Measurements from ENCODE around the gene DLG1. TPM values are rescaled to one million over a fixed set of nuclear protein-coding genes. Genes with fewer than 3 reads are reported as not detected.

DLG1 gene
- polyA plus RNA-seq, 1 donor from 2014 or later: 43.9 TPM

DNA sequence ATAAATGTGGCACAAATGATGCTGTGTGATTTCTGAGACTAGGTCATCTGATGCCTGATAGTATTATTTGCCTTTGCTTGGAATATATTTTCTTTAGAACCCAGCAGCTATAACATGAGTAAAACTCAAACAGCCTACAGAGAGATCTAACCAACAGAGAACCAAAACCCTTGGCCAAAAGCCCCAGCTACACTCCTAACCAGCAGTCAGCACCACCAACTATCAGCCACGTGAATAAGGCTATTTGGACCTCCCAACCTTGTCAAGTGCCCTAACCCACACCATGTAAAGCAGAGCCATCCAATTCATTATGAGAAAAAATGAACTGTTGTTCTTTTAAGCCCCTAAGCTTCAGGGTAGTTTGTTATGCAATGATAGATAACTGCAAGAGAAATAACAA lies 154.2 kb downstream of the DLG1 start:
- no peaks in the 10 kb centered on the region for H3F3A ChIP-seq (ENCODE audit: insufficient read depth, low read length, poor library complexity, severe bottlenecking)
- no peaks in the 10 kb centered on the region for H4K20me1 ChIP-seq (ENCODE audit: insufficient read depth)
- H3K9ac ChIP-seq (ENCODE audit: low read length): no peak overlapping the region
- H3K4me3 ChIP-seq (ENCODE audit: low read length): no peak overlapping the region
- H3K27me3 ChIP-seq (ENCODE audit: insufficient read depth, low read depth, low read length): no peaks in the 10 kb centered on the region
- H3K9me2 ChIP-seq (ENCODE audit: insufficient read depth, low read length): no peaks in the 10 kb centered on the region
- no peaks in the 10 kb centered on the region for H3K36me3 ChIP-seq (ENCODE audit: insufficient read depth, low read length)
- H2AFZ ChIP-seq (ENCODE audit: low read depth, low read length): no peak overlapping the region
- no peak overlapping the region for H3K4me2 ChIP-seq (ENCODE audit: low read length)
- TF ChIP-seq, protein P1, sequence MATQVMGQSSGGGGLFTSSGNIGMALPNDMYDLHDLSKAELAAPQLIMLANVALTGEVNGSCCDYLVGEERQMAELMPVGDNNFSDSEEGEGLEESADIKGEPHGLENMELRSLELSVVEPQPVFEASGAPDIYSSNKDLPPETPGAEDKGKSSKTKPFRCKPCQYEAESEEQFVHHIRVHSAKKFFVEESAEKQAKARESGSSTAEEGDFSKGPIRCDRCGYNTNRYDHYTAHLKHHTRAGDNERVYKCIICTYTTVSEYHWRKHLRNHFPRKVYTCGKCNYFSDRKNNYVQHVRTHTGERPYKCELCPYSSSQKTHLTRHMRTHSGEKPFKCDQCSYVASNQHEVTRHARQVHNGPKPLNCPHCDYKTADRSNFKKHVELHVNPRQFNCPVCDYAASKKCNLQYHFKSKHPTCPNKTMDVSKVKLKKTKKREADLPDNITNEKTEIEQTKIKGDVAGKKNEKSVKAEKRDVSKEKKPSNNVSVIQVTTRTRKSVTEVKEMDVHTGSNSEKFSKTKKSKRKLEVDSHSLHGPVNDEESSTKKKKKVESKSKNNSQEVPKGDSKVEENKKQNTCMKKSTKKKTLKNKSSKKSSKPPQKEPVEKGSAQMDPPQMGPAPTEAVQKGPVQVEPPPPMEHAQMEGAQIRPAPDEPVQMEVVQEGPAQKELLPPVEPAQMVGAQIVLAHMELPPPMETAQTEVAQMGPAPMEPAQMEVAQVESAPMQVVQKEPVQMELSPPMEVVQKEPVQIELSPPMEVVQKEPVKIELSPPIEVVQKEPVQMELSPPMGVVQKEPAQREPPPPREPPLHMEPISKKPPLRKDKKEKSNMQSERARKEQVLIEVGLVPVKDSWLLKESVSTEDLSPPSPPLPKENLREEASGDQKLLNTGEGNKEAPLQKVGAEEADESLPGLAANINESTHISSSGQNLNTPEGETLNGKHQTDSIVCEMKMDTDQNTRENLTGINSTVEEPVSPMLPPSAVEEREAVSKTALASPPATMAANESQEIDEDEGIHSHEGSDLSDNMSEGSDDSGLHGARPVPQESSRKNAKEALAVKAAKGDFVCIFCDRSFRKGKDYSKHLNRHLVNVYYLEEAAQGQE (IDR thresholded peaks at IDR 0.05; ENCODE audit: borderline replicate concordance): no peak
- TF ChIP-seq SMC3 (conservative IDR thresholded peaks at IDR 0.05; ENCODE audit: poor library complexity): no peak
- TF ChIP-seq RAD21 (conservative IDR thresholded peaks at IDR 0.05): no peak
- TF ChIP-seq TAF1 (IDR thresholded peaks at IDR 0.05; ENCODE audit: low read depth): no peak
- no peak for TF ChIP-seq EP300 (conservative IDR thresholded peaks at IDR 0.05; ENCODE audit: poor library complexity, severe bottlenecking)
- TF ChIP-seq POLR2AphosphoS5 (IDR thresholded peaks at IDR 0.05): no peak
- TF ChIP-seq, protein P2, sequence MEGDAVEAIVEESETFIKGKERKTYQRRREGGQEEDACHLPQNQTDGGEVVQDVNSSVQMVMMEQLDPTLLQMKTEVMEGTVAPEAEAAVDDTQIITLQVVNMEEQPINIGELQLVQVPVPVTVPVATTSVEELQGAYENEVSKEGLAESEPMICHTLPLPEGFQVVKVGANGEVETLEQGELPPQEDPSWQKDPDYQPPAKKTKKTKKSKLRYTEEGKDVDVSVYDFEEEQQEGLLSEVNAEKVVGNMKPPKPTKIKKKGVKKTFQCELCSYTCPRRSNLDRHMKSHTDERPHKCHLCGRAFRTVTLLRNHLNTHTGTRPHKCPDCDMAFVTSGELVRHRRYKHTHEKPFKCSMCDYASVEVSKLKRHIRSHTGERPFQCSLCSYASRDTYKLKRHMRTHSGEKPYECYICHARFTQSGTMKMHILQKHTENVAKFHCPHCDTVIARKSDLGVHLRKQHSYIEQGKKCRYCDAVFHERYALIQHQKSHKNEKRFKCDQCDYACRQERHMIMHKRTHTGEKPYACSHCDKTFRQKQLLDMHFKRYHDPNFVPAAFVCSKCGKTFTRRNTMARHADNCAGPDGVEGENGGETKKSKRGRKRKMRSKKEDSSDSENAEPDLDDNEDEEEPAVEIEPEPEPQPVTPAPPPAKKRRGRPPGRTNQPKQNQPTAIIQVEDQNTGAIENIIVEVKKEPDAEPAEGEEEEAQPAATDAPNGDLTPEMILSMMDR (IDR thresholded peaks at IDR 0.05; ENCODE audit: poor library complexity, severe bottlenecking): no peak
- no peak for TF ChIP-seq MXI1 (conservative IDR thresholded peaks at IDR 0.05; ENCODE audit: poor library complexity, severe bottlenecking)
- no peak for TF ChIP-seq EZH2 (IDR thresholded peaks at IDR 0.05; ENCODE audit: borderline replicate concordance, insufficient read depth, low read length, poor library complexity, severe bottlenecking)
- H3K27ac ChIP-seq (ENCODE audit: low read length): no peak overlapping the region
- peaks cover 3% of the 10 kb centered on the region for H3K79me2 ChIP-seq (replicated peaks; ENCODE audit: insufficient read depth, low read length)
- H3K9me3 ChIP-seq (ENCODE audit: low read length): no peaks in the 10 kb centered on the region

DNA sequence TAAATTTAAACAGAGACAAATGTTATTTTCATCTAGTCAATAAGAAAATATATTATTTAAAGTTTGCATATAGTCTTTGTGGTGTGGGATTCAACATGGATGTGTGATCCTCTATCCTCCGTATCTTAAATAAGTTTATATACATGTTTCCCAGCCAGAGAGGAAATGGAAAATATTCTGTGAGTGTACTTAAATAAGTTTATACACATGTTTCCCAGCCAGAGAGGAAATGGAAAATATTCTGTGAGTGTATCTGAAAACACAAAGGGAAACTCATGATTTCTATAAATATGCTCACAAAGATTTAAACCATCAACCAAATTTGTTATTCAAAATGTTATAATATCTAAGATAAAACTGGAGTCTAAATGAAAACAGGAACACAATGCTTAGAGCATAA lies 158.8 kb downstream of the DLG1 start:
- no peak overlapping the region for H3K27ac ChIP-seq (ENCODE audit: low read length)
- TF ChIP-seq SMC3 (conservative IDR thresholded peaks at IDR 0.05; ENCODE audit: poor library complexity) (no peak), MXI1 (conservative IDR thresholded peaks at IDR 0.05; ENCODE audit: poor library complexity, severe bottlenecking) (no peak), EP300 (conservative IDR thresholded peaks at IDR 0.05; ENCODE audit: poor library complexity, severe bottlenecking) (no peak), RAD21 (conservative IDR thresholded peaks at IDR 0.05) (no peak), TAF1 (IDR thresholded peaks at IDR 0.05; ENCODE audit: low read depth) (no peak), EZH2 (IDR thresholded peaks at IDR 0.05; ENCODE audit: borderline replicate concordance, insufficient read depth, low read length, poor library complexity, severe bottlenecking) (no peak), POLR2AphosphoS5 (IDR thresholded peaks at IDR 0.05) (no peak)
- TF ChIP-seq, protein P2 (IDR thresholded peaks at IDR 0.05; ENCODE audit: poor library complexity, severe bottlenecking): no peak
- TF ChIP-seq, protein P1 (IDR thresholded peaks at IDR 0.05; ENCODE audit: borderline replicate concordance): no peak

More for the DNA sequence above, 158.8 kb downstream of the DLG1 start:
- Histone ChIP-seq H2AFZ (ENCODE audit: low read depth, low read length) (no peak overlapping the region), H3K4me2 (ENCODE audit: low read length) (no peak overlapping the region), H3K9me2 (ENCODE audit: insufficient read depth, low read length) (no peaks in the 10 kb centered on the region), H3K9me3 (ENCODE audit: low read length) (no peaks in the 10 kb centered on the region), H3K79me2 (replicated peaks; ENCODE audit: insufficient read depth, low read length) (no peaks in the 10 kb centered on the region), H3F3A (ENCODE audit: insufficient read depth, low read length, poor library complexity, severe bottlenecking) (no peaks in the 10 kb centered on the region), H3K9ac (ENCODE audit: low read length) (no peak overlapping the region), H3K4me3 (ENCODE audit: low read length) (no peak overlapping the region), H3K27me3 (ENCODE audit: insufficient read depth, low read depth, low read length) (no peaks in the 10 kb centered on the region), H4K20me1 (ENCODE audit: insufficient read depth) (no peaks in the 10 kb centered on the region), H3K36me3 (ENCODE audit: insufficient read depth, low read length) (no peaks in the 10 kb centered on the region)

Data from neural cell (in vitro differentiated cells).